ENCODE measurements around the gene SPDYE9. TPM values are rescaled to one million over a fixed set of nuclear protein-coding genes. Genes with fewer than 3 reads are reported as not detected.
"Not testable (repeated sequence)": the region's sequence is repeated elsewhere in the genome, so short reads cannot be mapped to it uniquely, and the experiment has no call there.

Gene SPDYE9
- not detected in 2 replicates for total RNA-seq (2014; rRNA removed)
- 0.13 TPM for polyA plus RNA-seq (2012)

GRCh38 chr7:73085938-73086337, at the start of gene SPDYE9:
Gene SPDYE9 (minus strand): TSS chr7:73086038. CDS start chr7:73084238, 1,800 bp downstream.
- not testable (repeated sequence) for DNase-seq (ENCODE audit: low read depth)

- DNase-seq (ENCODE audit: low read depth): not testable (repeated sequence)
Measured at GRCh38 chr7:73134866-73135265, 49.0 kb upstream of the SPDYE9 start.

GRCh38 chr7:73132651-73133217, 46.9 kb upstream of the SPDYE9 start:
- not testable (repeated sequence) for DNase-seq (ENCODE audit: low read depth)

GRCh38 chr7:73130612-73131011, 44.8 kb upstream of the SPDYE9 start:
- DNase-seq (ENCODE audit: low read depth): not testable (repeated sequence)

GRCh38 chr7:73124126-73124525, 38.3 kb upstream of the SPDYE9 start:
- not testable (repeated sequence) for DNase-seq (ENCODE audit: low read depth)

- DNase-seq (ENCODE audit: low read depth): not testable (repeated sequence)
Measured at GRCh38 chr7:73122778-73123447, 37.1 kb upstream of the SPDYE9 start.

GRCh38 chr7:73118155-73118554, 32.3 kb upstream of the SPDYE9 start:
- not testable (repeated sequence) for DNase-seq (ENCODE audit: low read depth)

- DNase-seq (ENCODE audit: low read depth): not testable (repeated sequence)
Measured at GRCh38 chr7:73057811-73058210, 28.0 kb downstream of the SPDYE9 start, which contains the start of gene SPDYE11. Gene SPDYE11 (minus strand): TSS chr7:73057911. CDS start chr7:73056111, 1,800 bp downstream.

- DNase-seq (ENCODE audit: low read depth): not testable (repeated sequence)
Measured at GRCh38 chr7:73029666-73030065, 56.2 kb downstream of the SPDYE9 start, which contains the start of gene SPDYE8. Gene SPDYE8 (minus strand): TSS chr7:73029766. CDS start chr7:73027966, 1,800 bp downstream.

Other genes starting within 250 kb of the SPDYE9 start
- gene POM121, start 160.9 kb downstream of the SPDYE9 start, total RNA-seq (2014; rRNA removed): 12.1 and 13.4 TPM in 2 replicates
- not detected in 2 replicates for gene TRIM74, start 116.6 kb downstream of the SPDYE9 start, total RNA-seq (2014; rRNA removed)
- gene SPDYE8, start 56.3 kb downstream of the SPDYE9 start, total RNA-seq (2014; rRNA removed): not detected in 2 replicates
- gene SPDYE11, start 28.1 kb downstream of the SPDYE9 start, total RNA-seq (2014; rRNA removed): not detected in 2 replicates
- gene NSUN5, start 222.8 kb upstream of the SPDYE9 start, total RNA-seq (2014; rRNA removed): 50.5 and 53.9 TPM in 2 replicates
- not detected in 2 replicates for gene TRIM50, start 242.0 kb upstream of the SPDYE9 start, total RNA-seq (2014; rRNA removed)
- gene FKBP6, start 242.1 kb upstream of the SPDYE9 start, total RNA-seq (2014; rRNA removed): not detected in 2 replicates

Measured in LHCN-M2 (cell line).